GM19468 (cell line): ENCODE results near the gene THRA.

Source experiments
- ATAC-seq: cut with Tn5 transposase; IDR thresholded peaks from one replicate; pipeline ENCODE4 v1.9.1; 2021; ENCODE audit warnings: mild to moderate bottlenecking, moderate library complexity, moderate number of reproducible peaks; ENCODE audit not compliant: unreplicated experiment; ENCODE audit errors: extremely low read depth

Gene THRA

GRCh38 chr17:40025991-40026815 lies 36.6 kb upstream of the THRA start:
- no peak for ATAC-seq

- no peak for ATAC-seq
These were observed 35.8 kb upstream of the THRA start for GRCh38 chr17:40026816-40027613.

GRCh38 chr17:40027614-40028012 lies 35.2 kb upstream of the THRA start:
- ATAC-seq: no peak

- no peak for ATAC-seq
These were observed 34.2 kb upstream of the THRA start for GRCh38 chr17:40028595-40028994.

- no peak for ATAC-seq
These were observed 31.1 kb upstream of the THRA start for GRCh38 chr17:40031706-40032105.

GRCh38 chr17:40032322-40033320 lies 30.1 kb upstream of the THRA start:
- ATAC-seq: no peak

- no peak for ATAC-seq
These were observed 29.4 kb upstream of the THRA start for GRCh38 chr17:40033339-40033738.

- no peak for ATAC-seq
These were observed 28.2 kb upstream of the THRA start for GRCh38 chr17:40034426-40035161.

- no peak for ATAC-seq
These were observed 27.6 kb upstream of the THRA start for GRCh38 chr17:40035162-40035559.

- ATAC-seq: no peak
These were observed 23.8 kb upstream of the THRA start for GRCh38 chr17:40038882-40039513.

- no peak for ATAC-seq
These were observed 21.6 kb upstream of the THRA start for GRCh38 chr17:40041196-40041595.

- ATAC-seq: no peak
These were observed 6.3 kb upstream of the THRA start for GRCh38 chr17:40056379-40057015.

GRCh38 chr17:40058186-40058784 lies 4.5 kb upstream of the THRA start:
- no peak for ATAC-seq

GRCh38 chr17:40058865-40059264 lies 3.9 kb upstream of the THRA start:
- ATAC-seq: no peak

- no peak for ATAC-seq
These were observed 2.9 kb upstream of the THRA start for GRCh38 chr17:40059729-40060475.

GRCh38 chr17:40060887-40061608 lies 1.7 kb upstream of the THRA start:
- no peak for ATAC-seq

GRCh38 chr17:40061609-40062038 lies 1.1 kb upstream of the THRA start:
- no peak for ATAC-seq
